ENCODE measurements around the gene TTC28.

DNA sequence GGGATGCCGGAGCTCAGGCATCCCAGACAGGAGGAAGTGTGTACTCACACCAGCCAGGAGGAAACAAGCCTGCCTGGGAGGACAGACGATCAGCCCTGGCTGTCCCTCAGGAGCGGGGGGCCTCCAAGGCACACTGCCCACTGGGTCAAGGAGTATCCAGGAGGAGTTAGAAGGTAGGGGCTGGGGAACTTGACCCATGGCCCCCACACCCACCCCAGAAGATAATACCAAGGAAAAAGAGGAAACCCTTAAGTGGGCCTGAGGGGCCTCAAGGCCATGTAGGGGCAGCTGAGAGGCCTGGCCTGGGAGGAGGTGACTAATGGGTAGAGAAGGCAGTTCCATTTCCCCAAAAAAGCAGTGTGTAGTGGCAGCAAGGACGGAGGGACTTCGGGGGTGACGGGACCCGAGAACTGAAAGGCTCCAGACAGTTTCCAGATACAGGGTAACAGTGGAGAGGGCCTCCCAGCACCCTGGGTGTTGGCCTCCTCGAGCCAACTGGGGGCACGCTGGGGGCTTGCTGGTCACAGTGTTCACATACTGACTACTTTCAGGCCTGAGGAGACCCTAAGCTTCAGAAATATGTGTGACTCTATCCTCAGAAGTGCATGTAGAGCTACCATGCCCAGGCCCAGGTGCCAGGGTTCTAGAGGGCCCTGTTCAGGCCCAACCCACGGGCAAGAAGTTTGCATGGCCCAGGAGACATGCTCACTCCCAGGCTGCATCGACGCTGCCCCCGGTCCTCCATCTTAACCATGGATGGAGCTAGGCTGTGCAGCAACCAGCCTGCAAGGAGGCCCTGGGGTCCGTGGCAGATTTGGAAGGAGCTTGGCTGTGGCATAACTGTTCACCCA lies 684.9 kb downstream of the TTC28 start:
- TF ChIP-seq, protein P1, sequence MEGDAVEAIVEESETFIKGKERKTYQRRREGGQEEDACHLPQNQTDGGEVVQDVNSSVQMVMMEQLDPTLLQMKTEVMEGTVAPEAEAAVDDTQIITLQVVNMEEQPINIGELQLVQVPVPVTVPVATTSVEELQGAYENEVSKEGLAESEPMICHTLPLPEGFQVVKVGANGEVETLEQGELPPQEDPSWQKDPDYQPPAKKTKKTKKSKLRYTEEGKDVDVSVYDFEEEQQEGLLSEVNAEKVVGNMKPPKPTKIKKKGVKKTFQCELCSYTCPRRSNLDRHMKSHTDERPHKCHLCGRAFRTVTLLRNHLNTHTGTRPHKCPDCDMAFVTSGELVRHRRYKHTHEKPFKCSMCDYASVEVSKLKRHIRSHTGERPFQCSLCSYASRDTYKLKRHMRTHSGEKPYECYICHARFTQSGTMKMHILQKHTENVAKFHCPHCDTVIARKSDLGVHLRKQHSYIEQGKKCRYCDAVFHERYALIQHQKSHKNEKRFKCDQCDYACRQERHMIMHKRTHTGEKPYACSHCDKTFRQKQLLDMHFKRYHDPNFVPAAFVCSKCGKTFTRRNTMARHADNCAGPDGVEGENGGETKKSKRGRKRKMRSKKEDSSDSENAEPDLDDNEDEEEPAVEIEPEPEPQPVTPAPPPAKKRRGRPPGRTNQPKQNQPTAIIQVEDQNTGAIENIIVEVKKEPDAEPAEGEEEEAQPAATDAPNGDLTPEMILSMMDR (IDR thresholded peaks at IDR 0.05; ENCODE audit: poor library complexity, severe bottlenecking): no peak
- no peak for TF ChIP-seq POLR2AphosphoS5 (IDR thresholded peaks at IDR 0.05)
- TF ChIP-seq TAF1 (IDR thresholded peaks at IDR 0.05; ENCODE audit: low read depth): no peak

Measured in neural cell (in vitro differentiated cells).